KMS-11 (cell line): ENCODE measurements around the gene CLBA1.
"Not testable (repeated sequence)": the region's sequence is repeated elsewhere in the genome, so short reads cannot be mapped to it uniquely, and the experiment has no call there.

Experiments
- H2AFZ ChIP-seq: fragments of 200-600 bp; sonication (generic); 2 replicates; pipeline ENCODE4 v1.6.1; 2016; ENCODE audit warnings: antibody characterized with exemption, mixed run types, low read depth
- H3K27ac ChIP-seq: fragments of 200-600 bp; sonication (generic); 2 replicates; pipeline ENCODE4 v1.6.1; 2016; ENCODE audit warnings: mild to moderate bottlenecking, mixed run types
- H3K27me3 ChIP-seq: fragments of 200-600 bp; sonication (generic); 2 replicates; pipeline ENCODE4 v1.6.1; 2017; ENCODE audit warnings: mild to moderate bottlenecking, low read depth, mixed run types, moderate library complexity; ENCODE audit not compliant: insufficient read depth
- H3K36me3 ChIP-seq: fragments of 200-600 bp; sonication (generic); 2 replicates; pipeline ENCODE4 v1.6.1; 2017; ENCODE audit warnings: mild to moderate bottlenecking, mixed run types; ENCODE audit not compliant: insufficient read depth
- H3K4me1 ChIP-seq: fragments of 200-600 bp; sonication (generic); 2 replicates; pipeline ENCODE4 v1.6.1; 2016; ENCODE audit warnings: mild to moderate bottlenecking, low read depth, mixed run types; ENCODE audit not compliant: poor library complexity, severe bottlenecking
- H3K4me2 ChIP-seq: fragments of 200-600 bp; sonication (generic); 2 replicates; pipeline ENCODE4 v1.7.0; 2016; ENCODE audit warnings: mild to moderate bottlenecking, mixed run types
- H3K4me3 ChIP-seq: fragments of 200-600 bp; sonication (generic); IDR thresholded peaks from 2 replicates; pipeline ENCODE4 v1.6.1; 2017; ENCODE audit warnings: low read depth, low read length, mixed read lengths; ENCODE audit not compliant: insufficient read depth
- H3K79me2 ChIP-seq: fragments of 200-600 bp; sonication (generic); 2 replicates; pipeline ENCODE4 v1.6.1; 2016; ENCODE audit warnings: low read depth, mixed run types; ENCODE audit not compliant: insufficient read depth
- H3K9ac ChIP-seq: fragments of 200-600 bp; sonication (generic); 2 replicates; pipeline ENCODE4 v1.6.1; 2016; ENCODE audit warnings: mild to moderate bottlenecking, mixed run types
- H4K20me1 ChIP-seq: fragments of 200-600 bp; sonication (generic); 2 replicates; pipeline ENCODE4 v1.6.1; 2016; ENCODE audit warnings: mild to moderate bottlenecking, mixed run types; ENCODE audit not compliant: insufficient read depth
- TF ChIP-seq, protein P1 (sequence below): fragments of 200-600 bp; sonication (generic); conservative IDR thresholded peaks from 2 replicates; pipeline ENCODE4 v1.6.1; 2017; ENCODE audit warnings: low read depth, mild to moderate bottlenecking, antibody characterized with exemption, low read length, moderate library complexity, mixed read lengths

The CLBA1 gene

DNA sequence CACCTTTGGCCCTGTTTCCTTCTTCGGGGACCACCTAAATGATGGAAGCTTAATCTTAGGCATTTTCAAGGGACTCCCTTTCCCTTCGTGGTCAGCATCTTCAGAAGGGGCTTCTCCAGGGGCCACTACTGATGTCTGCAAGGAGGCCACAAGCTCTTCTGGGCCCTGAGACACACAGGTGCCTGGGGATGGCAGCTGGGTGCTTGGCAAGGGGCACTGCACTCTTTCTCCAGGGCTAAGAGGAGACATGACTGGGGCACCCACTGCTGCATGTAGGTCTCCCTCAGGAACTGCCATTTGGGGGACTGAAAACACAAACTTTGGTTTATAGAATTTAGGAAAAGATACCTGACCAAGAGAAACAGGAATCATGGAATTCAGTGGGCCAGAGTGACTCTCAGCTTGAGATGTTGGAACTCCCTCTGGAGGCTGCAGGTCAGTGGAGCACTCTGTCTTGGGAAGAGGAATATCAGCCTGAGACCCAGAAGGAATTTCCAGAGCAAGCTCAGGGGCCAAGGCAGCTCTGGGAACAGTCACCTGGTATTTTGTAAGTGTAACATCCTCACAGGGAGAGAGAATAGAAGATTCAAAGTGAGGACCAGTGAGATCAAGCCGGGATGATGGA lies 45.0 kb upstream of the CLBA1 start:
- no peak overlapping the region for H3K4me3 ChIP-seq
- no peaks in the 10 kb centered on the region for H3K4me1 ChIP-seq
- no peaks in the 10 kb centered on the region for H3K79me2 ChIP-seq
- H3K4me2 ChIP-seq: no peak overlapping the region
- peaks cover 12% of the 10 kb centered on the region; the same call in 1 of the 2 replicates for H3K27me3 ChIP-seq
- no peak overlapping the region for H3K27ac ChIP-seq
- no peaks in the 10 kb centered on the region for H3K36me3 ChIP-seq
- H2AFZ ChIP-seq: no peak overlapping the region
- no peak overlapping the region for H3K9ac ChIP-seq
- H4K20me1 ChIP-seq: no peaks in the 10 kb centered on the region
- TF ChIP-seq, protein P1, sequence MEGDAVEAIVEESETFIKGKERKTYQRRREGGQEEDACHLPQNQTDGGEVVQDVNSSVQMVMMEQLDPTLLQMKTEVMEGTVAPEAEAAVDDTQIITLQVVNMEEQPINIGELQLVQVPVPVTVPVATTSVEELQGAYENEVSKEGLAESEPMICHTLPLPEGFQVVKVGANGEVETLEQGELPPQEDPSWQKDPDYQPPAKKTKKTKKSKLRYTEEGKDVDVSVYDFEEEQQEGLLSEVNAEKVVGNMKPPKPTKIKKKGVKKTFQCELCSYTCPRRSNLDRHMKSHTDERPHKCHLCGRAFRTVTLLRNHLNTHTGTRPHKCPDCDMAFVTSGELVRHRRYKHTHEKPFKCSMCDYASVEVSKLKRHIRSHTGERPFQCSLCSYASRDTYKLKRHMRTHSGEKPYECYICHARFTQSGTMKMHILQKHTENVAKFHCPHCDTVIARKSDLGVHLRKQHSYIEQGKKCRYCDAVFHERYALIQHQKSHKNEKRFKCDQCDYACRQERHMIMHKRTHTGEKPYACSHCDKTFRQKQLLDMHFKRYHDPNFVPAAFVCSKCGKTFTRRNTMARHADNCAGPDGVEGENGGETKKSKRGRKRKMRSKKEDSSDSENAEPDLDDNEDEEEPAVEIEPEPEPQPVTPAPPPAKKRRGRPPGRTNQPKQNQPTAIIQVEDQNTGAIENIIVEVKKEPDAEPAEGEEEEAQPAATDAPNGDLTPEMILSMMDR: no peak

DNA sequence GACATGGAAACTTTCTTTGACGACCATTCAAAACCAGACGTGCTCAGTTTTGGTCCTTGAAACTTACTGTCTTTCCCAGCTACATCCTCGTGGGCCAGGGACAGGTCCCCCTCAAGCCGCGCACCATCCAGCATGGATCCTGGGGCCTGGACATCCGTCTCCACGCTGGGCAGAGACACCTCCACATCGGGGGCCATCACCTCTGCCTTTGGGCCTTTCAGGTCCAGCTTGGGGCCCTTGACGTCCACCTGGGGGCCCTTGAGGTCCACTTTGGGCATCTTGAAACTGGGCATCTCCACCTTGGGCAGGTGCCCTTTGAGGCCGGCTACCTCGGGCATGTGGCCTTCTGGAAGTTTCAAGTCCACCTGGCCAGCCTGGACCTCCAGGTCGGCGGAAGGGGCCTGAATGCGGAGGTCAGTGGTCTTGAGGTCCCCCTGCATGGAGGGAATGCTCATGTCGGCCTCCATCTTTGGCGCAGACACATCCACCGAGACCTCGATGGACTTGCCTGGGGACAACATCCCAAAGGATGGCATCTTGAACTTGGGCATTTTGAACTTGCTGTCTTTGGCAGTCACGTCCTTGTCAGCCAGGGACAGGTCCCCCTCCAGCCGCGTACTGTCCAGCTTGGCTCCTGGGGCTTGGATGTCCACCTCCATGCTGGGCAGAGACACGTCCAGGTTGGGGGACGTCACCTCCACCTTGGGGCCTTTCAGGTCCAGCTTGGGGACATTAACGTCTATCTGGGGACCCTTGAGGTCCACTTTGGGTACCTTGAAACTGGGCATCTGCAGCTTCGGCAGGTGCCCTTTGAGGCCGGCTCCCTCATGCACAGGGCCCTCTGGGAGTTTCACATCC lies 43.9 kb upstream of the CLBA1 start:
- Histone ChIP-seq H3K27ac (no peak overlapping the region), H4K20me1 (no peaks in the 10 kb centered on the region), H3K79me2 (no peaks in the 10 kb centered on the region), H3K4me3 (no peak overlapping the region), H2AFZ (no peak overlapping the region), H3K4me1 (no peaks in the 10 kb centered on the region), H3K9ac (no peak overlapping the region), H3K36me3 (no peaks in the 10 kb centered on the region), H3K4me2 (no peak overlapping the region), H3K27me3 (peaks cover 12% of the 10 kb centered on the region; the same call in 1 of the 2 replicates)
- TF ChIP-seq, protein P1: no peak

DNA sequence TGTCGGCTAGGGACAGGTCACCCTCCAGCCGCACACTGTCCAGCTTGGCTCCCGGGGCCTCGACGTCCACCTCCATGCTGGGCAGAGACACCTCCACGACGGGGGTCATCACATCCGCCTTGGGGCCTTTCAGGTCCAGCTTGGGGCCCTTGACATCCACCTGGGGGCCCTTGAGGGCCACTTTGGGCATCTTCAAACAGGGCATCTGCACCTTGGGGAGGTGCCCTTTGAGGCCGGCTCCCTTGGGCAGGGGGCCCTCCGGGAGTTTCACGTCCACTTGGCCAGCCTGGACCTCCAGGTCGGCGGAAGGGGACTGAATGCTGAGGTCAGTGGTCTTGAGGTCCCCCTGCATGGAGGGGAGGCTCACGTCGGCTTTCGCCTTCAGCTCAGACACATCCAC lies 43.0 kb upstream of the CLBA1 start:
- H3K4me2 ChIP-seq: no peak overlapping the region
- H3K36me3 ChIP-seq: no peaks in the 10 kb centered on the region
- H3K4me1 ChIP-seq: no peaks in the 10 kb centered on the region
- no peaks in the 10 kb centered on the region for H3K79me2 ChIP-seq
- H3K27ac ChIP-seq: no peak overlapping the region
- H2AFZ ChIP-seq: no peak overlapping the region
- no peak overlapping the region for H3K9ac ChIP-seq
- no peaks in the 10 kb centered on the region for H4K20me1 ChIP-seq
- peaks cover 12% of the 10 kb centered on the region; the same call in 1 of the 2 replicates for H3K27me3 ChIP-seq
- TF ChIP-seq, protein P1: no peak
- no peak overlapping the region for H3K4me3 ChIP-seq

DNA sequence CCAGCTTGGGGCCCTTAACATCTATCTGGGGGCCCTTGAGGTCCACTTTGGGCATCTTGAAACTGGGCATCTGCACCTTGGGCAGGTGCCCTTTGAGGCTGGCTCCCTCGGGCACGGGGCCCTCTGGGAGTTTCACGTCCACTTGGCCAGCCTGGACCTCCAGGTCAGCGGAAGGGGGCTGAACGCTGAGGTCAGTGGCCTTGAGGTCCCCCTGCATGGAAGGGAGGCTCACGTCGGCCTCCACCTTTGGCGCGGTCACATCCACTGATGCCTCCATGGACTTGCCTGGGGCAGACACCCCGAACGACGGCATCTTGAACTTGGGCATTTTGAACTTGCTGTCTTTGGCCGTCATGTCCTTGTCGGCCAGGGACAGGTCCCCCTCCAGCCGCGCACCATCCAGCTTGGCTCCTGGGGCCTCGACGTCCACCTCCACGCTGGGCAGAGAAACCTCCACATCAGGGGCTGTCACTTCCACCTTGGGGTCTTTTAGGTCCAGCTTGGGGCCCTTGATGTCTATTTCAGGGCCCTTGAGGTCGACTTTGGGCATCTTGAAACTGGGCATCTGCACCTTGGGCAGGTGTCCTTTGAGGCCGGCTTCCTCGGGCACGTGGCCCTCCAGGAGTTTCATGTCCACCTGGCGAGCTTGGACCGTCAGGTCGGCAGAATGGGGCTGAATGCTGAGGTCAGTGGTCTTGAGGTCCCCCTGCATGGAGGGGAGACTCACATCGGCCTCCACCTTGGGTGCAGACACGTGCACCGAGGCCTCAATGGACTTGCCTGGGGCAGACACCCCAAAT lies 42.2 kb upstream of the CLBA1 start:
- not testable (repeated sequence) for H2AFZ ChIP-seq, H3K4me2 ChIP-seq, H4K20me1 ChIP-seq, H3K4me3 ChIP-seq, H3K79me2 ChIP-seq, H3K27ac ChIP-seq, H3K9ac ChIP-seq, H3K27me3 ChIP-seq, H3K36me3 ChIP-seq, H3K4me1 ChIP-seq

DNA sequence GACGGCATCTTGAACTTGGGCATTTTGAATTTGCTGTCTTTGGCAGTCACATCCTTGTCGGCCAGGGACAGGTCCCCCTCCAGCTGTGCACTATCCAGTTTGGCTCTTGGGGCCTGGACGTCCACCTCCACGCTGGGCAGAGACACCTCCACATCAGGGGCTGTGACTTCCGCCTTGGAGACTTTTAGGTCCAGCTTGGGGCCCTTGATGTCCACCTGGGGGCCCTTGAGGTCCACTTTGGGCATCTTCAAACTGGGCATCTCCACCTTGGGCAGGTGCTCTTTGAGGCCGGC lies 41.6 kb upstream of the CLBA1 start:
- H3K9ac ChIP-seq, H3K4me2 ChIP-seq, H3K4me3 ChIP-seq, H3K4me1 ChIP-seq, H3K27me3 ChIP-seq, H3K36me3 ChIP-seq, H4K20me1 ChIP-seq, H2AFZ ChIP-seq, H3K79me2 ChIP-seq, H3K27ac ChIP-seq: not testable (repeated sequence)

DNA sequence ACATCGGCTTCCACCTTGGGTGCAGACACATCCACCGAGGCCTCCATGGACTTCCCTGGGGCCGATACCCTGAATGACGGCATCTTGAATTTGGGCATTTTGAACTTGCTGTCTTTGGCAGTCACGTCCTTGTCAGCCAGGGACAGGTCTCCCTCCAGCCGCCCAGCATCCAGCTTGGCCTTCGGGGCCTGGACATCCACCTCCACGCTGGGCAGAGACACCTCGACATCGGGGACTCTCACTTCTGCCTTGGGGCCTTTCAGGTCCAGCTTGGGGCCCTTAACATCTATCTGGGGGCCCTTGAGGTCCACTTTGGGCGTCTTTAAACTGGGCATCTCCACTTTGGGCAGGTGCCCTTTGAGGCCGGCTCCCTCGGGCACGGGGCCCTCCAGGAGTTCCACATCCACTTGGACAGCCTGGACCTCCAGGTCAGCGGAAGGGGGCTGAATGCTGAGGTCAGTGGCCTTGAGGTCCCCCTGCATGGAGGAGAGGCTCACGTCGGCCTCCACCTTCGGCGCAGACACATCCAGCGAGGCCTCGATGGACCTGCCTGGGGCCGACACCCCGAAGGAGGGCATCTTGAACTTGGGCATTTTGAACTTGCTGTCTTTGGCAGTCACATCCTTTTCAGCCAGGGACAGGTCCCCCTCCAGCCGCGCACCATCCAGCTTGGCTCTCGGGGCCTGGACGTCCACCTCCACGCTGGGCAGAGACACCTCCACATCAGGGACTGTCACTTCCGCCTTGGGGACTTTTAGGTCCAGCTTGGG lies 41.0 kb upstream of the CLBA1 start:
- not testable (repeated sequence) for H3K4me2 ChIP-seq, H3K9ac ChIP-seq, H4K20me1 ChIP-seq, H3K4me1 ChIP-seq, H3K4me3 ChIP-seq, H3K27ac ChIP-seq, H3K79me2 ChIP-seq, H2AFZ ChIP-seq, H3K27me3 ChIP-seq, H3K36me3 ChIP-seq

DNA sequence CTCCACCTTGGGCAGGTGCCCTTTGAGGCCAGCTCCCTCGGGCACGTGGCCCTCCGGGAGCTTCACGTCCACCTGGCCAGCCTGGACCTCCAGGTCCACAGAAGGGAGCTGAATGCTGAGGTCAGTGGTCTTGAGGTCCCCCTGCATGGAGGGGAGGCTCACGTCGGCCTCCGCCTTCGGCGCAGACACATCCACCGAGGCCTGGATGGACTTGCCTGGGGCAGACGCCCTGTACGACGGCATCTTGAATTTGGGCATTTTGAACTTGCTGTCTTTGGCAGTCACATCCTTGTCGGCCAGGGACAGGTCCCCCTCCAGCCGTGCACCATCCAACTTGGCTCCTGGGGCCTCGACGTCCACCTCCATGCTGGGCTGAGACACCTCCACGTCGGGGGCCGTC lies 40.3 kb upstream of the CLBA1 start:
- not testable (repeated sequence) for H2AFZ ChIP-seq, H3K4me1 ChIP-seq, H3K4me2 ChIP-seq, H3K4me3 ChIP-seq, H3K27me3 ChIP-seq, H3K36me3 ChIP-seq, H3K9ac ChIP-seq, H3K79me2 ChIP-seq, H4K20me1 ChIP-seq, H3K27ac ChIP-seq
